Hematopoietic multipotent progenitor cell treated with erythropoietin and hydrocortisone succinate and interleukin-3 and kit ligand, for 17 days (in vitro differentiated cells): ENCODE measurements around the gene TOM1L2.
"Not testable (repeated sequence)": the region's sequence is repeated elsewhere in the genome, so short reads cannot be mapped to it uniquely, and the experiment has no call there.

ENCODE experiments used
- DNase-seq: peaks from one replicate; pipeline ENCODE4 v3.0.0-alpha.2; 2015; ENCODE audit warnings: low spot score

Gene TOM1L2

GRCh38 chr17:17972126-17972951, at the start of gene TOM1L2, which contains the start of gene DRC3:
TOM1L2 (minus strand) TSS chr17:17972400; CDS start chr17:17972313, 87 bp downstream.
DRC3 (plus strand) TSS chr17:17972862; CDS start chr17:17977599, 4,737 bp downstream.
- DNase-seq, result peak; percentile 100

GRCh38 chr17:18021372-18021771, 49.2 kb upstream of the TOM1L2 start:
- DNase-seq, result no peak

DNA sequence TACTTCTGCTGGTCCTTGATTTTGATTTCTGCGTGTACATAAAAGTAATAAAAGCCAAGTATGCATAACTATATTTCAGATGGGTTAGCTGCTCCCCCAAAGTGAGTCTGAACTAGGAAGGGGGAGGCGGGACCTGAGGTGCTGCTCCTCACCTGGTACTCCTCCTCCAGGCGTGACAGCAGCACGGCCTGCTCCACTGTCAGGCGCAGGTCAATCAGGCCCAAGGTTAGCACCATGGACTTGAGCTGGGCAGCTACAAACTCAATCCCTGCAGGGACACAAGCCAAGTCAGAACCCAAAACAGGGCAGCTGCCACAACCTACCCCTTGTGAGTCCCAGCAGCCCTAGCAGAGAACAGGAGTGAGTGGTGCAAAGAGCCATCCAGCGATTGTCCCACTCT, 48.8 kb upstream of the TOM1L2 start:
- DNase-seq, result no peak

DNA sequence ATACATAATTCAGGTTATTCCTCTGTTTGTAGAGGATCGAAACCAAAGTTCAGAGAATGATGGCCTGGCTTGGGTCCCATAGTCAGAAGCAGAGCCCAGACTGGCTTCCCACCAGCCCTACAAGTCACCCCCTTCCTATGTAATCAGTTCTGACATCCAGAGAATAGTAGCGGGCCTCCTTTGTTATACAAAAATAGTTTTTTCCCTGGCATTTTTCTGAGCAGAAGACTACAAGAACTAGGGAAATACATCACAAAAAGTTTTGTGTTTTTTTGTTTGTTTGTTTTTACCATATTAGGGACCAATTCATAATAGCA, 47.6 kb upstream of the TOM1L2 start:
- DNase-seq, result no peak

GRCh38 chr17:18018411-18018921, 46.3 kb upstream of the TOM1L2 start:
- DNase-seq, result no peak

GRCh38 chr17:18017958-18018357, 45.8 kb upstream of the TOM1L2 start:
- DNase-seq, result no peak

DNA sequence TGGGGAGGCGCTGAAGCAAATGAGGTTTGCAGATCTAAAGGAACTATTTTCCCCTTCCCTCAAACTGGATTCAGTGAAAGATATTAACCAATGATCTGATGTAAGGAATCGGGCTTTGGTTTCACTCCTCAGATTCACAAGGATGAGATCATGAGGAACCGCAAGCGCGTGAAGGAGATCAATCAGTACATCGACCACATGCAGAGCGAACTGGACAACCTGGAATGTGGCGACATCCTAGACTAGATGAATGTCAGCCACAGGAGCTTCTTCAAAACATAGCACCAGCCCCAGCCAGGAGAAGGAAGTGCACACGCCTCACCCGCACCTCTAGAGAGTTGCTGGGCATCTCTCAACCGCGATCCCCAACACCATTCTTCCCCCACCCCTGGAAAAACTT, 44.2 kb upstream of the TOM1L2 start:
- DNase-seq, result no peak

- no peak for DNase-seq
These were observed 43.4 kb upstream of the TOM1L2 start for GRCh38 chr17:18015593-18015992.

DNA sequence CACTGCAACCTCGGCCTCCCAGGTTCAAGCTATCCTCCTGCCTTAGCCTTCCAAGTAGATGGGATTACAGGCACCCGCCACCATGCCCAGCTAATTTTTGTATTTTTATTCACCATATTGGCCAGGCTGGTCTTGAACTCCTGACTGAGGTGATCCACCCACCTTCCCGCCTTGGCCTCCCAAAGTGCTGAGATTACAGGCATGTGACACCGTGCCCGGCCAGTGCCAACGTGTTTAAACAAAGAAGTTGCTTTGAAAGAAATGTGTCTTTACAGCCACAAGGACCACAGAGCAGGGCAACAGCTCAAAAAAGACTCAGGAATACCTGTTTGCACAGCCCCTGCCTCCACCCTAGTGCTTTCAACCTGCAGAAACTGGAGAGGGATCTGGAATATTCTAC, 41.8 kb upstream of the TOM1L2 start:
- no peak for DNase-seq

- no peak for DNase-seq
These were observed 39.1 kb upstream of the TOM1L2 start for GRCh38 chr17:18011286-18011685.

GRCh38 chr17:18009609-18010420, 37.6 kb upstream of the TOM1L2 start:
- no peak for DNase-seq

DNA sequence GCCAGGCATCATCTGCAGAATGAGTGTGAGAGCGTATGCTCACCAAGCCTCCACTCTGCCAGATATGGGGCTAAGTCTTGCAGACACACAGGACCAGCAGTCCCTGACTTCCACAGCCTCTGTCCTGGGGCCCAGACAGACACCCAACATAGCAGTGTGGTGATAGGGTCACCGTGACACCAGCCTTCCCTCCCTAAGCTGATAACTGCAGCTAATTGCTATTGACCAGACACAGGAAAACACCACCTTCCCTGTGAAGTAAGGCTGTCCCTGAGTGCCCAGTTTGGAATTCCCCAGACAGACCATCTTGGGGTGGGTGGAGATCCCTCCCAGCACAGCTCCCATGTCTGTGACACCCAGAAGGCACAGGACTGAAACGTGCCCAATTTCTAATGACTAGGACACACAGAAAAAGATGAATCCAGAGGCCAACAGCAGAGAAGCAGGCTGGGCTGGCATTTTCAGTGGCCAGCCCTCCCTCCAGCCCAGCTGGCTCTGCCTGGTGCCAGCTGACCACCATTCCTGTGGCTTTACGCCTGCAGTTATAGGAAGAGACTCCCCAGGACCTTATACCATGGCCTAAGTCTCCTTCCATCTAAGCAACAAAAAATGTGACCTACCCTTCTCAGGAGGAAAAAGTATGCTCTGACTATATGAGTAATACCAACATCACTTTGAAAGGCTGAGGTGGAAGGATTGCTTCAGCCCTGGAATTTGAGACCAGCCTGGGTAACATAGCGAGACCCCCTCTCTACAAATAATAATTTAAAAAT, 36.5 kb upstream of the TOM1L2 start:
- DNase-seq, result no peak

GRCh38 chr17:18006495-18007239, 34.5 kb upstream of the TOM1L2 start:
- no peak for DNase-seq

GRCh38 chr17:18005496-18005895, 33.3 kb upstream of the TOM1L2 start:
- no peak for DNase-seq

GRCh38 chr17:18004884-18005305, 32.7 kb upstream of the TOM1L2 start:
- DNase-seq, result no peak

DNA sequence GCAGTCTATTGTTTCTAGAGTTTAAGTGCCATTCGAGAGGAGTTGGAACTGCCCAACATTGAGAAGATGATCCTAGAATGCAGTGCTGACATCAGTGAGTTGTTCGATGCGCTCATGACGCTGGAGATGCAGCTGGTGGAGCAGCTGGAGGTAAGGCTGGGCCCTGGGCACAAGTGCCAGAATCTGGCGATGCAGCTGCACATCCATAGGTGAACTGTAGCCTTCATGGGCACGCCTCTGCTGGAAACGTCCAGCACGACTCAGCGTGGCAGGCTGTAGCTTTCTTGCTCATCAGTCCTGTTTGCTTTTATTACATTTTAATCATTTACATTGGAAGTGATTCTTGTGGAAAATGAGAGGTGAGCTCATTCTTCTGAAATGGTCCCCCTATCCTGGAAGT, 32.1 kb upstream of the TOM1L2 start:
- DNase-seq, result no peak

DNA sequence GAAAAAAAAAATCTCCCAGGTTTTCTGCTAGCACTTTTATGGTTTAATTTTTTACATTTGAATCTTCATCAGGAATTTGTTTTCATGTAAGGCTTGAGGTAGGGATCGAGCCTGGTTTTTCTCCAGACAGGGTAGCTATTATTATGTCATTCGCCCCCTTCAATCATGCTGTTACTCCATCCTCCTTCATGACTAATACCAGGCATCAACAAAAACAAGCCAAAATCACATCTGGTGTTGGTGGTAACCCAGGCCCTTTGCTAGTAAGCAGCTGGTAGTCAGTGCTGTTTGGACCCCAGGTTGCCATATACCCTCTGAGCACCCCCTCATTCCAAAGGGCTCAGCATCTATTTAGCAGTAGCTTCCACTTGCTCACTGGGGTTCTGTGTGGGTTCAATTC, 30.0 kb upstream of the TOM1L2 start:
- DNase-seq, result no peak

DNA sequence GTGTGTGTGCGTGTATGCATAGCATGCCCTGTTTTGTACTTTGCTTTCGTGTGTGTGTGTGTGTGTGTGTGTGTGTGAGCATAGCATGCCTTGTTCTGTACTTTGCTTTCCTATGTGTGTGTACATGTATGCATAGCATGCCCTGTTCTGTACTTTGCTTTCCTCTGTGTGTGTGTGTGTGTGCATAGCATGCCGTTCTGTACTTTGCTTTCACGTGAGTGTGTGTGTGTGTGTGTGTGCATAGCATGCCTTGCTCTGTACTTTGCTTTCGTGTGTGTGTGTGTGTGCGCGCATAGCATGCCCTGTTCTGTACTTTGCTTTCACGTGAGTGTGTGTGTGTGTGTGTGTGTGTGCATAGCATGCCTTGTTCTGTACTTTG, 27.8 kb upstream of the TOM1L2 start:
- DNase-seq, result no peak

DNA sequence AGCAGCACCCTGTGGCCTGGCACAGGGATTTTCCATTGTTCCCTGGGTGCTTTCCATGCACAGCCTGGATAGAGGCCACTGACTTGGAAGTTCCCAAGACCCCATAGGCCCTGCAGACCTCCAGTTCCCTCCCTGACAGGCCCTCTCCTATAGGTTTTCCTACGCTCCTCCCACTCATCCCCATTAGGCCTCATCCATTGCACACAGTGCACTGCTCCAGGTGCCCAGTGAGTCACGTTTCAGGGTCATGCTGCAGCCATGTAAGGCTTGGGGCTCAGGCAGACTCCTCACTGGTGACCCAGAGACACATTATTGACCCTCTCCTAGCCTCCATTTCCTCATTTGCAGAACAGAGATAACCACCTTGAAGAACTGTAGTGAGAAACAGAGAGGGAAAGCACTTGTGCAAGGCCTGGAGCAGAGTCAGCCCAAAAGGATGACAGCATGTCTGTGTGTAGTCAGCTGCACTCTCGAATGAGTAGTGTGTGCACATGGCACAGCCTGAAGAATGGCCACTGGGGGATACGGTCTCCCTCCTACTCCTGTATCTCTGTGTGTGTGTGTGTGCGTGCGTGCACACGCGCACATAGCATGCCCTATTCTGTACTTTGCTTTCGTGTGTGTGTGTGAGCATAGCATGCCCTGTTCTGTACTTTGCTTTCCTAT, 27.3 kb upstream of the TOM1L2 start:
- DNase-seq, result no peak

- no peak for DNase-seq
These were observed 26.7 kb upstream of the TOM1L2 start for GRCh38 chr17:17998934-17999333.

GRCh38 chr17:17995887-17996286, 23.7 kb upstream of the TOM1L2 start:
- not testable (repeated sequence) for DNase-seq
